ENCODE results near the gene CLRN3.
A peak's percentile ranks its signal among the peaks of the same experiment; 100 is the strongest.

CLRN3 gene

DNA sequence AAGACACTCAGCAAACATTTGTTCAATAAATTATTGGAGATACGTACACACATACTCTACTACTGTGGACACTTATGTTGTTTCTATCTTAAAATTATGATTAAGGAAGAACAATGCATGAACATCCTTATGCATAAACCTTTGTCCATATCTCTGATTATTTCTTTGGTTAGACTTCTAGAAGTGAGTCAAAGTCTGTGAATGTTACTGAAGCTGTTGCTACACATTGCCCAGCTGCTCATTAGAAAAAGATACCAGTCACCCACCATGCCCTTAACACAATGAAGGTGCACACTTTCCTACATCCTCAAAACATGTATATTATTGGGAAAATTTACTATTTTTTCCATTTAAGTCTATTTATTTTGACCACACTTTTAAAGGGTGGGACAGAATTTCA lies 1.4 kb upstream of the CLRN3 start:
- DNase-seq: no peak

DNA sequence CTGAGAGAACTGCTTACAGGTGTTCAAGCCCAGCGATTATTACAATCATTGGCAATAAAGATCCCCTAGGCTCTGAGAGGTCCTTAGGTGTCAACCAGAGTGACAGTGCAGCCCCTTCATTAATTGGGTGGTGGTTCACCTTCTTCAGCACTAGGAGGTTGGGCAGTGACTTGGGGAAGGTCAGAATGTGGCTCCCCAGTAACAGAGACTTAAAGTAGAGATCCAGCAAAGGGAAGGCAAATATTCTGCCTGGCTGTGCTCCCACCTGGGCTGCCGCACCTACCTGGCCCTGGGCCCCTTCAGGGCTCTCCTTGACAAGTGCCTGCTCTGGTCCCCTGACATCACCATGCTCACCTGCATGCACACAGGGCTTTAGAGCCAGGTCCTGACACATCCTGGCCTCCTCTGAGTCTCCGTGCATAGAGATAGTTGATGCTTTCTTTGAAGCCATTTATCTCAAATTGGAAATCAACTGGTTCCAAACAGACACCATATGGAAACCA lies 1.9 kb downstream of the CLRN3 start:
- DNase-seq: no peak

DNA sequence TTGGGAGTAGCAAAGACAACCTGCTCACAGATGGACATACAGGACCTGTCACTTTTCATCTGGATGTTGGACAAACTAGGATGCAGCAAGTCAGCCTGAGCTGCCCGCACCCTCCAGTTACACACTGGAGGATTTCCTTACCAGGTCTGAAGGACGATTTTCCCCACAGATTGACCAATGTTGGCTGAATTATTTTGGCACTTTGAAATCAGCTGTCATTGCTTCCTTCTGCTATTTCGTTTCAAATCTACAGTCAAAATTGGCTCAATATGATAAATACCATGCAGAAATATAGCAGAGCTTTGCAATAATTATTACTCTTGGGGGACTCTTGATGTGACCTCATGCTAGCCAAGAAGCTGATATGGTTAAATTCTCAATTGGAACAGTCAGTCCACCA lies 2.5 kb downstream of the CLRN3 start:
- no peak for DNase-seq

DNA sequence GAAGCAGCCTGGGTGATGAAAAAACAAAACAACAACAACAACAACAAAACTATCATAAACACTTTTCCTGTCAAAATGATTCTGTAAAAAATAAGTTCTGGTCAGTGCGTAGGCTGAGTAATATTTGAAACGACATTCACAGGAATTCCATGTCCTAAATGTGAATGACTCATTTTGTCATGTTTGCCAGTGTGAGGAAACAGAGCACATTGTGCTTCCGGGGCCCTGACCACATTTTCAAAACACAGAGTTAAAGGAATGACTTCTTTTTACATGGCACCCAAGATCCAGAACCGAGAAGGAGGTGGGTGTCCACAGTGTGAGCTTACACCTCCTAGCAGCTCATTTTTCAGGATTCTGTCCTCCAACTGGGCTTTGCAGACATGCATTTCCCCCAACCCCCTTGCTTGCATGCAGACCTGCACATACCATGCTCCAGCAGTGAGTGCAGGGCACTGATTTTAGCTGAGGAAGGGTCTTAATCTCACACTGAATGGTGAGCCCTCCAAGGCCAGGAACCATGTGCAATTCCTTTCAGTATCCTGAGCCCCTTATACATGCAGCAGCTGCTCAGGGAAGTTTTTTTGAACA lies 3.0 kb downstream of the CLRN3 start:
- no peak for DNase-seq

DNA sequence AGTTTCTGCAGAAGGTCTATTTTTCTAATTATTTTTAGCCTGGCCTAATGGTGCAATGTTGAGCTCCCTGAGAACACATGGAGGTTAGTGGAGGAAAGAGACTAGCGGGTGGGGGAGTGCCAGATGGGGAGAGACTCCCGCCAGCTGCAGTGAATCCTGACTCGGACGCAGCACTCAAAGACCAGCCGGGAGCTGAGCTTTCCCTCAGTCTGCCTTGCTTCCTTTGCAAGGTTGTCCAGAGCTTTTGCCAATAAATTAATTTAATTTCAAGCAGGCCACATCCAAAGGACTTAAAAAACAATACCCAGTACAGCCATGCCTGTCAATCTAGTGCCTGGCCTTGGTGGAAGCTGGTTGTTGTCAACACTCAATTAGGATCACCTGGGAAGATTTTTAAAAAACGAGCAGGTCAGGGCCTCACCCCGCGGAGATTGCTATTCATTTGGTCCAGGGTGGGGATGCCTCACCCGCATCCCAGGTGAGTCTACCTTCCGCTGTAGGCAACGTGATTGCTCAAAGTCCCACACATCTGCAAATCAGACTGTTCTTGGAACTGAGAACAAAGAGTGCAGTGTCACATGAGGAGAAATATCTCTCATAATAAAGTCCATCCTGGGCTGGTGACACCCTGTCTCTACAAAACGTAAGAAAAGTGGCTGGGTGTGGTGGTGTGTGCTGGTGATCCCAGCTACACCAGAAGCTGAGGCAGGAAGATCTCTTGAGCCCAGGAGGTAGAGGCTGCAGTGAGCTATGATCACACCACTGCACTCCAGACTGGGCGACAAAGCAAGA lies 4.0 kb downstream of the CLRN3 start:
- DNase-seq: peak; percentile 29

DNA sequence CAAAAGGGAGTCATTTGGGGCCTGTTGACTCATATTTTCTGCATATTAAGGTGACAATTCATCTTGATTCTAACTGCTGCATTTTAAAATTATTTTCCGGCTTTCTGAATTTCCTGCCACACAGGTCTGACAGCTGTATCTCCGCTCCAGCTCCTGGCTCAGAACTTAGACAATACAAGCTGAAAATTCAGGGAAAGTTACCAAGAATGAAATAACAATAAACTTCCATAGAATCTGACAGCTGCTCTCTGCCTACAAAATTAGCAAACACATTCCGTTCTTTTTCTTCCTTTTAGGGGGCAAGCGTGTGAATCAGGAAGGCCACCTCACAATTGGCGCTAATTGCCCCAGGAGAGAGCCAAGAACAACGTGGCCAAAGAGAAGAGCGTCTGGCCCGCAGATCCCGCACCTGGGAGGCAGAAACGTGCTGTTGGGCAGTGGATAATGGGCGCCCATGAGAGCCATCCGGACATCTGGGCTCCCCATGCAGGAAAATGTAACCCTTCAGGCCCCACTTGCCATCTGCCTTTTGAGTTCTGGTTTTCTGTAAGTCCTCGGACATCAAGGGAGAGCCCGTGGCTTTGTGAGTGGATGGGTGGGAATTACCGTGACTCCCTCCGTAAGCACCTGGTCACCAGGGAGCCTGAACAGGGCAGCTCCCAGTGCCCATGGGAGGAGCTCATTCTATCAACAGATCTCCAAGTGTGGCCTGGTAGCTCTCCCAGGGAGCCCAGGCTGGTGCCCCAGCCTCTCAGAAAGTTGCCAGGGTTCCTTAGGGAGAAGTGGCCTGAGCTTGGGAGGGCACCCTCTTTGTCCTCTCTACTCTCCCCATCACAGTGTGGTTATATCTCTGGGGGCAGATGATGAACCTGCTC lies 5.0 kb downstream of the CLRN3 start:
- DNase-seq: peak; percentile 18

DNA sequence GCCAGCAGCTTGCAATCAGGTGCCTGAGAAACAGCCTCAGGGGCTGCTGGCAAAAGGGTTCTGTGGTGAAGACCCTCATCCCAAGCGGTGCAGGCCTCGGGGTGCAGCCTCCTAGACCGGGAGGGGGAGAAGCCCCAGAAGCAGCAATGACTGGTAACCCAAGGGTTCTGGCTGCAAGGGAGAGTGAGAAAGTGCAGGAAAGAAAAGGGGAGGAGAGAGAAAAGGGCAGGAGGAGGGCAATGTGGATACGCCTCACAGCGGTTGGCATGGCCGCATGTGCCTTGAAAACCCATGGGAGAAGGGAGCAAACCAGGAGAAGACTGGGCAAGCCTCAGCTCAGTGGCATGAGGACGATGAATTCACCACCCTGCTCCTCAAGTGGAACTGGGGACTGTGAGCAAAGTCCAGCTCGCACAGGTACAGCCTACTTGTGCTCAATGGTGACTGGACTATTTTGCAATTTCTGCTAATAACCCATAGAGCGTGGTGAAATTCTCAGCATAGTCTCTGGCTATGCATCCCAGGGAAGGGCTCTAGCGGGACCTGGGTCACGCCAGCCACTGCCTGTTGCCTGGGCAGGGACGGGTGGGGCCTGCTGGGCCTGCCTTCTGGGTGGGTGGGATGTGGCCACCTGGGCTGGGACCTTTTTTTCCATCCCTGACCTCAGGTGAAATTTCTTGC lies 6.2 kb downstream of the CLRN3 start:
- no peak for DNase-seq

DNA sequence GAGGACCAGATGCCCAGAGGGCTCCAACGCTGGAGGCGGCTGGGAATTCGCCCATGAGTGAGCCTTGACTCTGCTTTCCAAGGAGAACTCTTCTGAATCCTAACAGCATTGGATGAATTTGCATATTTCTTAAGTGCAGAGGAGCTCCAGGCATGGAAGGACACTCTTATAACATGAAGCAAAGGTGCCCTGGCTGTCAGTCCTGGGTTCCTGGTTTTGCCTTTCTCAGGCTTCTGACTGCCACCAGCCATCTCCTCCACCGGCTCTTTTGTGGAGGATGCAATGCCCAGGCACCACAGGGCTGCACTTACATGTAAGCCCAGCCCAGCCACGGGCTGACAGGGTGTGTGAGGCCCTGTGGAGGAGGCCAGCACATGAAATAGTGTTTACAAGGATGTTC lies 8.2 kb downstream of the CLRN3 start:
- DNase-seq: no peak

DNA sequence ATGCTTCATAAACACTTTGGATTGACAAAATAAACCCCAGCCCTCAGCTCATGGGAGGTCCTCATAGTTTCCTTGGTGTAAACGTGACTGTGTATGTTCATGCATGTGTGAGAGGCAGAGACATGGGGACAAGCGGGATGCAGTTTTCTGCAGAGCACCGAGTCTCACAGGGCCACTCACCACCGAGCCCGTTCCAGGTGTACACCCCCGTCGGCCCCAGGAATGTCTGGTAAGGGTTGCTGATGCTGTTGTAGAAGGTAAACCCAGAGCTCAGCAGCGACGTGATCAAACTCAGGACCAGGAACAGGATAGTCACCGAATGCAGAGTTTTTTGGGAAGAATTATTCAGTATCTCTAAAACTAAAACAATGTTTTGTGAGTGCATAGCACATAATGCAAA lies 9.2 kb downstream of the CLRN3 start:
- DNase-seq: no peak

DNA sequence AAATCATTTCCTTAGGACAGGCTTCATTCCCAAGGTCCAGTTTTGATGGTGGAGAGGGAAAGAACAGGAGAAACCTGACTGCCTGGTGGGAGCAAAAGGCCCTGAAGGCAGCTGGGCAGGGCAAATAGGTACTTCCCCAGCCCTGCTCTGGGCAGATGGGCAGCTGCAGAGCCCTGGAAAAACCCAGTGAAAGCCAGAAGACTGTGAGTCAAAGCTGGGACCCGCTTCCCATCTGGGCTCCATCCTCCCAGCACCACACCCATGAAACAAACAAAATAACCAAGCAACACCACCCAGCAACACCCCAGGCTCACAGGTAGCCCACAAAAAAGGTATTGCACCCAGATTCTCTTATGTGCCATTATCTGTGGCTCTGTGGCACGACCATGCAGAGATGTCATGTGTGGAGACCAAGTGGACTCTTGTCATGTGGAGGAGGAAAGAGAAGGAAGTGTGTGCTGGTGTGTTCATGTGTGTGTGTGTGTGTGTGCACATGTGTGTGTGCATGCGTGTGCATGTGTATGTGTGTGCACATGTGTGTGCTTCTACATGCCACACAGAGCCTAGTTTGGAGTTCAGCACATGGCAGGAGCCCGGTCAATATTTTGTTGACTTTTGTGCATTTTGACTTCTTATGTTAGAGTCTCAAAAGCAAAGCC lies 9.8 kb downstream of the CLRN3 start:
- no peak for DNase-seq

DNA sequence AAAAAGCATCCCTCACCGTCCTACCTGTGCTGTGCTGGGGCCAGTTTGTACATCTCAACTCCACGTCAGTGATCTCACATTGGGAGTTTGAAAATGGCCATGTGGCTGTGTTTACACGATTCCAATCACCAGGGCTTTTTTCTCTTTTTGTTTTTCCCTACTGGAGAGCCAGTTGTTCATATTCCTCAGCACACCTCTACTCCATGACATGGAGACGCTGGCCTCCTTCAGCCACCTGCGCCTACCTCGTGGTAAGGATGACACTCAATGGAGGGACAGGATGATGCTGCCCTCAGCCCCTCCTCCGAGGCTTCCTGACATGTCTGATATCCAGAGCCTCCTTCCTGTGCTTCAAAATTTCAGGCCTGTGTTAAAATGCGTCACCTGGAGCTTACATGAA lies 10.3 kb downstream of the CLRN3 start:
- no peak for DNase-seq

DNA sequence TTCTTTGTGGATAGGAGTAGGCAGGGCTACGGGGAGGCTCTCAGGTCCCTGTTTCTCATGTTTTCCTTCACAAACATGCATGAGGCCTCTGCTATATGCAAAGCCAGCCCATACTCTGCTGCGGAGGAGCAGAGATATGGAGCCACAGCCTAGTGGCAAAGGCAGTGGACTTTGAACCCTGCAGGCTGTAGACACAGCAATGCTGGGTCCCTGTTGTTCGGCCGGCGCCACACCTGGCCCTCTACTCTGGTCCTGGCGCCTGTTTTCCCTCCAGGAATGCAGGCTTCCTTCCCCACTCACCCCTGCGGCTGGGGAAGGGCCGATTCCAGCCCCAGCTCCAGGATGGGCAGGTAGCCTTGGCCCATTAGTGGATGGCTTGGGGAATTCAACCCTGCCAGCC lies 11.5 kb downstream of the CLRN3 start:
- DNase-seq: peak; percentile 79

DNA sequence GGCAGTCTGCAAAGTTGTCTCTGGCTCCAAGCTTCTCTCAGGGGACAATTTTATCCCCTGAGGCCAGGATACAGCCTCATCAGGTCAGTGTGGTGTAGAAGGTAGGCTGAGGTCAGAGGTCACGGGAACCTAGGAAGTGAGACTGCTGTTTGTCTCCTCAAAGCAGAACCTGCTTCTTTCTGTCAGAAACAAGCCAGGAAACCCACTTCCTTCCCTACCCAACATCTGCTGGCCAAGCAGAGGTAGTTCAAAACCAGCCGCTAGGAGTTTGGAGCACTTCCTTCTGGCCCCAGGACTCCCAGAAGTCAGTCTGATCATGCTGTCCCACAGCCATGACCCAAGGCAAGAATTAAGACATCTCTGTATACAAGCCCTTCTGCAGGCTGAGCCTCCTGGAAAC lies 12.2 kb downstream of the CLRN3 start:
- no peak for DNase-seq

DNA sequence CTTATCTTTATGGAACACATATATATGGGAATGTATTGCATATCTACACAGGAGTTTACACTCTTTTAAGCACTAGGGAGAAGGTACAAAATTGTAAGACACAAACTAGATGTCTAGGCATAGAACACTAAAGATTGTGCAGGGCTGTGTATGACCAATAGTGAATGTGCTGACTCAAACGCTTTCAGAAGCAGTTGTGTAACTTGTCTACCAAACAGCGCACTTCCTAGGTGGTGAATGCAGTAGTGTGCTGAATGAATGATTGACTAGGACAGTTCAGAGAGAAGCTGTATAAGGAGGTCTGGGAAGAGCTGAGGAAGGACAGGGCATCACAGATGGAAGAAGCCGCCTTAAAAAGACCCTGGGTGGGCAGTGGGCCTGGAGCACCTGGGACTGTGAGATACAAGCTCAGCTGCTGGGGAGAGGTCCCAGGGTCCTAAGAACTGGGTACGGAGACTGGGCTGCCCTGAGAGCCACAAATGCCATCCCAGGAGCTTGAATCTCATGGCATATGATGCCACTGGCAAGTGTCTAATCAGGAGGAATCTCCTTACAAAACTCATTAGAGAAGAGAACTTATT lies 14.2 kb downstream of the CLRN3 start:
- no peak for DNase-seq

DNA sequence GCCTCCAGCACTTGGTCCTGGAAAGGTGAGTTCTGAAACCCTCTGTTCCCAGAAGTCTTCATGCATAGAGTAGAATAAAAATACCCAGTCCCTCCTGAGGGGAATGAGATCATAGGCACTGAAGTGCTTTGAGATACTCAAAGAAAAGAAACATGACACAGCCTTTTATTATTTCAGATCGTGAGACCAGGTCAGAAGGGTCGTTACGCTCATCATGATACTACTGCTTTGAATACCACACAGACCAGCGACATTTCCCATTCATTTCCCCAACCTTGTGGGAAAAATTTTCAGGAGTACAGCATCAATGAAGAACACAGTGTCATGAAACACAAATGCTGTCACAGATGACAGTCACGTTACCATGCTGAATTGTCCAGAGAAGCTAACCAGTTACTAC lies 15.0 kb downstream of the CLRN3 start:
- DNase-seq: no peak

DNA sequence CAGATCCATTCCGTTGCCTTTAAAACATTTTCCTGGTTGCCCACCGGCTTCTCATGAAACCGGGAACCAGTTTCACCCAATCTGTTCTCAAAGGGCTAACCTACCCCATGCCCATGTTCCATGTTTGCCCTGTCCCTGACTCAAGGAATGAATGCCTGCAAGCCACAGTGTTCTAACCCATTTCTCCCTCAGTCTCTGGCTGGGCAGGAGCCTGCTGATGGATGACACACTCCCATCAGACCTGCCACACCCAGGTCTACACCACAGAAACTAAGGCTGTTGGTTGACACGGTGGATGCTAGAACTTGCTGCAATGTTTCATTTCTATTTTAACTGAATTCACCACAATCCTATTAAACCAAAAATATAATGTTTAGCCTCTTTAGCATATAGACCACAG lies 15.6 kb downstream of the CLRN3 start:
- DNase-seq: no peak

DNA sequence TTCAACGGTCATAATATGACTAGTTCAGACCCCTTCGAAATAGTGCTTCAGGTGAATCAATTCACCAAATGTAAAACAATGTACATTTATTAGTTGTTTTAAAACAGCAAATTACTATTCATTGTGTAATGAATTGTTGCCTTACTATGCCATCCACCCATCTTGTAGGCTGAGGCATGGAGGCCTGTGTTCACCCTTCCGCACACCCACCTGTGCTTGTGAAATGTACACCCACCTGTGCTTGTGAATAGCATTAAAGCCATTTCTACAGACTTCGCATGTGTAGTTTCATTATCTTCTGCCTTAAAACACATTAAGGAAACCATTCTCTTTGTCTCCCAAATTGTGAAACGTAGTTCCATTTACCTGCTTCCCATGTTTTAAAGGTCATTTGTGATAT lies 16.8 kb downstream of the CLRN3 start:
- no peak for DNase-seq

DNA sequence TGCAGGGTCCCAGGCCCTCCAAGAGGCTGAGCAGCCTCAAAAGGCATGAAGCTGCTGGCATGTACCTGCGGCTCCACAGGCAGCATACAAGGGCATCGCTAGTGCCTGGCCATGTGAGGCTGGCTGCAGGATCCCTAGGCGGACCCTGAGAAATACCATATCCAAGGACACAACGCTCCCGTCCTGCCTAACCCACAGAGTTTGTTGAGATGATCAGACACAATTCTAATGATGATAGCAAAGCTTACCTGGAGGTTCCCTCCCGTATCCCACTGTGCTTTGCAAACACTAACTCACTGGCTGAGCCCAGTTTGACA lies 17.3 kb downstream of the CLRN3 start:
- no peak for DNase-seq

DNA sequence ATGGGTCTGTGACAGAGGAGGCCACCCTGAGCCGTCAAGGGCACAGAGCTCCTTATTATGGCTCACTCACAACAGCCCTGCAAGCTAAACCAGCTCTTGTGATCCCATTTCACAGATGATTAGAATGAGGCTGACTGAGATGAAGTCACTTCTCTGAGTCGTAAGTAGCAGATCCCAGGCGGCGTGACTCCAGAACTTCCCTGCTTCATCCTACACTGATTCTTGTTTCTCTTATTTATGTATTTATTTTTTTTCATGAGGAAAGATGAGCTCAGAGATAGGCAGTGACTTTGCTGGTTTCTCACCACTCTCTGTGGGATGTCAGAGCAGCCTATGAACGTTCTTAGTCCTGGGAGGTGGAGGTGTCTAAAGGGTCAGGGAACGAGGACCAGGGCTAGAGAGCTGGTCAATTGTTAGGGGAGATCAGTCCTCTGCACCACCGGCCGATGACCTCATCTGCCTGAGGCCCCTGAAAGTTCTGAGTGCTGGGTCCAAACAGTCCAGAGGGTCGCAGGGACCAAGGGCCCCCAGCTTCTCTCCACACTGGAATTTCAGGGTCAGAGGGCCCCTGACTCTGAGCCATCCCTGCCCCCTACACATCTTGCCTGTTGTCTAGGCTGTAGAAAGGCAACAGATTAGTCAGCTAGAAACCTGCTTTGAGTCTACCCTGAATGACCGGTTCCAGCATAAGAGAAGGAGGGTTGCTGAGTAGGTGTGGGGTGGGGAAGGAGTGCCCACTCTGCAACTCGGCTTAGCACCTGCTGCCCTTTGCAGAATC lies 17.9 kb downstream of the CLRN3 start:
- DNase-seq: no peak

DNA sequence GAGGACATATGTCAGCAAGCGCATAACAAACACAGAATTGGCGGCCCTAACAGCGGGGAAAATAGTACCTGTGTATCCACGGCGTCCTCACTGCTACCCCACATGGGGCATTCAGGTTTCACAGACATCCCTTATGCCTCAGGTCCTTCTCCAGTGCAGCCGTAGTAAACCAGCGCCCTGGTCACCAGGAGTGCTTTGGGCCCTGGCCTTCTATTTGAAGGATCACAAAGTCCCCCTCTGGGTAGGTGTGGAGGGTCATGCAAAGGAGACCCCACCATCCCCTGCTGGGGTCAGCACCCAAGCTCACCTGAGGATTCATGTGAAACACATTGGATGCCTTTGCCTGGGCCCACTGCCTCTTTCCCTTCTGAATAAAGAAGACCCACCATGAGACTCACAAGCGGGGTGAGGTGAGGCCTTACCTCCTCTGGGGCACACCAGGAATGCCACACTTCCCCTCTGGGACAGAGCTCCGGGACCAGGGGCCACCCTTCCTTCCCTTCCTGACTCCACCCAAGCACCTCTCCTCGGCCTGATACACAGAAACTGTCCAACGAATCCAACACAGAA lies 18.8 kb downstream of the CLRN3 start:
- DNase-seq: no peak
